Spleen (tissue), 7 donors: ENCODE data around the gene BTBD2.

Experiments
- CTCF ChIP-seq, 11 experiments: fragments of 200-600 bp in 7 of 11; fragments of 450-650 bp in 4 of 11; sonication (generic) in 4 of 11; IDR thresholded peaks in 8 of 11; conservative IDR thresholded peaks in 3 of 11; 1 replicate in 7 of 11; 2 replicates in 4 of 11; pipeline versions ENCODE4 v1.4.0 to v1.8.0; 2016 to 2021; ENCODE audit warnings: antibody characterized with exemption in 11 of 11, inconsistent platforms in 4 of 11, mild to moderate bottlenecking in 1 of 11
- POLR2A ChIP-seq, 3 donors: fragments of 450-650 bp; IDR thresholded peaks; one replicate each; pipeline ENCODE4 v1.5.1; 2017; ENCODE audit warnings: antibody characterized with exemption in 3 of 3, mild to moderate bottlenecking in 1 of 3
- POLR2AphosphoS5 ChIP-seq, 3 donors: sonication (generic); formaldehyde crosslinking; IDR thresholded peaks; one replicate each; pipeline ENCODE4 v1.5.1; 2017; ENCODE audit warnings: antibody characterized with exemption in 3 of 3
- donor health status: DM: no; HTN: no; CAD: no; lungs with moderate emphysema.
- donor health status: DM: no; HTN: no; CAD: no.
- donor health status: DM: no; HTN: no; CAD: no.

- TF ChIP-seq CTCF (IDR thresholded peaks at IDR 0.05 in 8 of 11, conservative IDR thresholded peaks at IDR 0.05 in 3 of 11) (no peak), POLR2AphosphoS5 (IDR thresholded peaks at IDR 0.05) (no peak), POLR2A (IDR thresholded peaks at IDR 0.05) (no peak)
Measured at GRCh38 chr19:1999856-2000515, 15.5 kb downstream of the BTBD2 start.
